22Rv1 (cell line): ENCODE data around the gene ASPSCR1.

ENCODE experiments used
- H3K27ac ChIP-seq: fragments of 450-650 bp; 2 replicates; pipeline ENCODE4 v1.5.1; 2017
- CTCF ChIP-seq: fragments of 450-650 bp; IDR thresholded peaks from 2 replicates; pipeline ENCODE4 v1.5.1; 2017; ENCODE audit warnings: mild to moderate bottlenecking
- ZFX ChIP-seq: fragments of 450-650 bp; IDR thresholded peaks from 2 replicates; pipeline ENCODE4 v1.6.1; 2017; ENCODE audit warnings: antibody characterized with exemption, borderline replicate concordance

ASPSCR1 gene

GRCh38 chr17:81955756-81956544, 21.5 kb upstream of the ASPSCR1 start:
- H3K27ac ChIP-seq: no peak overlapping the region
- TF ChIP-seq ZFX (no peak), CTCF (no peak)

- no peak for TF ChIP-seq CTCF
- TF ChIP-seq ZFX: no peak
- H3K27ac ChIP-seq: no peak overlapping the region
These were observed 20.5 kb upstream of the ASPSCR1 start for GRCh38 chr17:81956607-81957589.

GRCh38 chr17:81957691-81958432, 19.6 kb upstream of the ASPSCR1 start:
- TF ChIP-seq CTCF: no peak
- no peak for TF ChIP-seq ZFX
- no peak overlapping the region for H3K27ac ChIP-seq

- TF ChIP-seq CTCF (no peak), ZFX (no peak)
- no peak overlapping the region for H3K27ac ChIP-seq
These were observed 18.6 kb upstream of the ASPSCR1 start for GRCh38 chr17:81958633-81959342.

GRCh38 chr17:81959362-81960129, 17.9 kb upstream of the ASPSCR1 start:
- TF ChIP-seq CTCF (peak; percentile 99), ZFX (no peak)
- no peak overlapping the region for H3K27ac ChIP-seq
